NCI-H2029 treated with DMSO at 0.1 percent for 48 hours (cell line): ENCODE data around the gene SLC33A1.

Source experiments
- DNase-seq: peaks from one replicate; lab custom pipeline; 2025; lab: John Stamatoyannopoulos, UW

The SLC33A1 gene

GRCh38 chr3:155790272-155790925 lies 63.8 kb downstream of the SLC33A1 start:
- DNase-seq = no peak

GRCh38 chr3:155785662-155786295 lies 68.4 kb downstream of the SLC33A1 start:
- no peak for DNase-seq

- no peak for DNase-seq
Measured at GRCh38 chr3:155782390-155782953, 71.8 kb downstream of the SLC33A1 start.

GRCh38 chr3:155780291-155780690 lies 73.9 kb downstream of the SLC33A1 start:
- no peak for DNase-seq

- DNase-seq = no peak
Measured at GRCh38 chr3:155778462-155778861, 75.8 kb downstream of the SLC33A1 start.

- DNase-seq = no peak
Measured at GRCh38 chr3:155772801-155773200, 81.4 kb downstream of the SLC33A1 start.

GRCh38 chr3:155771126-155771525 lies 83.1 kb downstream of the SLC33A1 start:
- no peak for DNase-seq
